Heart left ventricle (tissue), 16 donors: ENCODE measurements around the gene GRP. TPM values are rescaled to one million over a fixed set of nuclear protein-coding genes. Genes with fewer than 3 reads are reported as not detected.

Experiments used
- ATAC-seq, 4 donors: fragments of 200-7000 bp; cut with Tn5 transposase; one replicate each; pipeline ENCODE4 v1.9.1; 2020 to 2022; ENCODE audit warnings: moderate library complexity in 4 of 4, mild to moderate bottlenecking in 3 of 4, moderate number of reproducible peaks in 1 of 4
- DNase-seq, 5 donors: peaks; one replicate each; pipeline ENCODE4 v3.0.0-alpha.2; 2020
- H3K27ac ChIP-seq, 12 donors: fragments of 200-600 bp; sonication (generic) in 4 of 12; one replicate each; pipeline versions ENCODE4 v1.5.0 to v1.8.0; 2016 to 2022; ENCODE audit warnings: mild to moderate bottlenecking in 2 of 12
- H3K27me3 ChIP-seq, 9 donors: fragments of 200-600 bp; sonication (generic) in 2 of 9; one replicate each; pipeline versions ENCODE4 v1.5.1 to v1.8.0; 2016 to 2022; ENCODE audit warnings: mild to moderate bottlenecking in 3 of 9
- H3K36me3 ChIP-seq, 9 donors: fragments of 200-600 bp; sonication (generic) in 2 of 9; one replicate each; pipeline versions ENCODE4 v1.5.0 to v1.8.0; 2018 to 2022; ENCODE audit warnings: mild to moderate bottlenecking in 2 of 9
- H3K4me1 ChIP-seq, 12 donors: fragments of 200-600 bp; sonication (generic) in 4 of 12; one replicate each; pipeline versions ENCODE4 v1.5.0 to v1.8.0; 2016 to 2022; ENCODE audit warnings: mild to moderate bottlenecking in 3 of 12
- H3K4me3 ChIP-seq, 12 donors: fragments of 200-600 bp; sonication (generic) in 4 of 12; one replicate each; pipeline versions ENCODE4 v1.5.0 to v1.8.0; 2017 to 2022; ENCODE audit warnings: mild to moderate bottlenecking in 9 of 12, moderate library complexity in 4 of 12
- H3K9me3 ChIP-seq, 12 donors: fragments of 200-600 bp; sonication (generic) in 4 of 12; one replicate each; pipeline versions ENCODE4 v1.5.0 to v1.8.0; 2016 to 2022; ENCODE audit warnings: mild to moderate bottlenecking in 1 of 12
- POLR2A ChIP-seq, 2 donors: fragments of 450-650 bp; IDR thresholded peaks; one replicate each; pipeline ENCODE4 v1.6.1; 2017; ENCODE audit warnings: antibody characterized with exemption in 2 of 2, mild to moderate bottlenecking in 2 of 2, moderate library complexity in 2 of 2
- WGBS, 4 donors: extraction: QIAGEN DNeasy Blood & Tissue Kit in 2 of 4; methylation state at CpG; one replicate each; pipeline versions ENCODE4 v1.1.5 to v1.1.7; 2013 to 2018; 5-methylcytosine and 5-hydroxymethylcytosine counted together
- intact Hi-C, 10 donors: fragments of 100-400 bp; cut with DNase I; formaldehyde crosslinking; loops; one replicate each; pipeline versions ENCODE4 v1.11.1 to v1.14.2; 2022
- polyA plus RNA-seq, 2 donors: library from polyadenylated mRNA; stranded (reverse); fragments of 200-250 nt; gene quantifications; one replicate each; pipeline ENCODE4 v1.2.3, GENCODE V29; 2013
- total RNA-seq, 9 donors: library from RNA; depleted of rRNA in 2 of 9; stranded (reverse); fragments of >200 nt in 2 of 9; fragmentation: NEBNext Ultra II Directional in 3 of 9; extraction: Animal tissue kit (Norgen Biotek cat#: 25700) in 3 of 9; gene quantifications; one replicate each; pipeline versions ENCODE4 v1.1.0 to v1.2.4, GENCODE V29; 2016 to 2023
- TF ChIP-seq, protein P1 (sequence below), 12 donors: fragments of 200-600 bp; sonication (generic) in 4 of 12; IDR thresholded peaks; one replicate each; pipeline versions ENCODE4 v1.5.0 to v1.8.0; 2018 to 2022; ENCODE audit warnings: antibody characterized with exemption in 12 of 12, mild to moderate bottlenecking in 5 of 12
- donor health status: ischemic (EF 13 %, LVEDD 7.1; RV severe dilation, severe dysfunction).
- donor health status: healthy with polysubstance abuse.
- donor health status: DM: no; HTN: yes; CAD: no.
- donor health status: DM: no; HTN: no; CAD: no.
- donor health status: ischemic (EF 25% LVEDD 6.9; RV normal size, moderate dysfunction).
- donor health status: ischemic (EF 25% LVEDD 5.7; RV mildly dilated, moderate dysfunction).
- donor health status: healthy.
- donor health status: DM: yes; HTN: yes; CAD: no.
- donor health status: ischemic (EF 35%, LVEDD 5.7; RV mildly dilated, moderate dysfunction).
- donor health status: nonischemic (EF 11% LVEDD 7.7; RV severe dilation, severe dysfunction).
- donor health status: DM: yes; HTN: yes; CAD: no.
- donor health status: PGD.
- donor health status: ischemic (EF 29% LVEDD 5.4; RV normal size, mild dysfunction).
- donor health status: nonischemic (EF 23%, LVEDD 6.1; RV moderate dilation, normal function).

The GRP gene
- total and polyA plus RNA-seq, 11 donors: not detected

DNA sequence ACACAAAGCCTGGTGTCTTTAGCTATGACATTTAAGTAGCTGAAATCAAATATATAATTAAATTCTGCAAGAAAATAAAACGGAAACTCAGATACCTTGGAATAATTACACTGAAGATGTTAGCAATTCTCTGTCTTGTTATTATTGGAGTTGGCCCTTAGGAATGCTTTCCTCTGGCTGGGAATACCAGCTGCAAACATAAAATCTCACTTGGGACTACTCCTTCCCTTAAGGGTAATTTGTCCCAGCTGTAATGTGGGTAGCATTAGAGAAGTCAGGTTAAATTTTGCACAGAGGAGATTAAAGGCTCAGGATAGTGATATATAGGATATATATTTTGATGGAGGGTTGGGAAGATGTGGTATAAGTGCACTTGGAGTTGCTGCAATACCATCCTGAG is 37.3 kb upstream of the GRP start:
- no peak for DNase-seq
- Histone ChIP-seq H3K9me3 (no peaks in the 10 kb centered on the region), H3K27me3 (peaks cover 0 to 7% (median 0%) of the 10 kb centered on the region in 9 donors), H3K4me3 (no peak overlapping the region), H3K36me3 (no peaks in the 10 kb centered on the region), H3K4me1 (no peaks in the 10 kb centered on the region), H3K27ac (no peak overlapping the region)
- intact Hi-C loops: loop anchor here in 1 of 10 donors (10.0 kb wide), 1 partner anchor 88 kb away; no protein-coding TSS in a partner anchor
- no peak for ATAC-seq
- TF ChIP-seq POLR2A (IDR thresholded peaks at IDR 0.05): no peak
- TF ChIP-seq, protein P1, sequence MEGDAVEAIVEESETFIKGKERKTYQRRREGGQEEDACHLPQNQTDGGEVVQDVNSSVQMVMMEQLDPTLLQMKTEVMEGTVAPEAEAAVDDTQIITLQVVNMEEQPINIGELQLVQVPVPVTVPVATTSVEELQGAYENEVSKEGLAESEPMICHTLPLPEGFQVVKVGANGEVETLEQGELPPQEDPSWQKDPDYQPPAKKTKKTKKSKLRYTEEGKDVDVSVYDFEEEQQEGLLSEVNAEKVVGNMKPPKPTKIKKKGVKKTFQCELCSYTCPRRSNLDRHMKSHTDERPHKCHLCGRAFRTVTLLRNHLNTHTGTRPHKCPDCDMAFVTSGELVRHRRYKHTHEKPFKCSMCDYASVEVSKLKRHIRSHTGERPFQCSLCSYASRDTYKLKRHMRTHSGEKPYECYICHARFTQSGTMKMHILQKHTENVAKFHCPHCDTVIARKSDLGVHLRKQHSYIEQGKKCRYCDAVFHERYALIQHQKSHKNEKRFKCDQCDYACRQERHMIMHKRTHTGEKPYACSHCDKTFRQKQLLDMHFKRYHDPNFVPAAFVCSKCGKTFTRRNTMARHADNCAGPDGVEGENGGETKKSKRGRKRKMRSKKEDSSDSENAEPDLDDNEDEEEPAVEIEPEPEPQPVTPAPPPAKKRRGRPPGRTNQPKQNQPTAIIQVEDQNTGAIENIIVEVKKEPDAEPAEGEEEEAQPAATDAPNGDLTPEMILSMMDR (IDR thresholded peaks at IDR 0.05): no peak
- 86 to 90% (median 88%) methylated on average over 1 of the region's 1 CpG for WGBS, 4 donors

DNA sequence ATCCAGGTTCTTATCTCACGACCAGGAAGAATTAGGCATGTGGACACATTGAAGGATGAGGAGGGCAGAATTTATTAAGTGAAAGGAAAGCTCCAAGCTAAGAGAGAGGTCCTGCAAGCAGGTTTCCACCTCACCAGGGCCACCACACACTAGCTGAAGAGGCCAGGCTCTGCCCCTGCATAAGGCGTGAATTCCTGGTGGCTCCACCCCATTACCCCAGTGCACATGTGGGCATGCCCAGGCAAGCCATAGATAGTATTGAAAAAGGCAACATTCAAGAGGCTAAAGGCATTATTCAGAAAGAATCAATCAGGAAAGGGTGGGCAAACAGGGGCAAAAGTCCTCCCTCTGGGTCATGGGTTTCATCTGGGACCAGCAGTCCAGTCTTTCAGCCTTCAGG is 30.9 kb upstream of the GRP start:
- WGBS, 4 donors: 82 to 95% (median 86%) methylated on average over 2 of the region's 2 CpGs
- no peak for DNase-seq
- no peak overlapping the region for H3K27ac ChIP-seq
- ATAC-seq: no peak
- H3K9me3 ChIP-seq: no peaks in the 10 kb centered on the region
- H3K4me3 ChIP-seq: no peak overlapping the region
- intact Hi-C loops: loop anchor here in 1 of 10 donors (10.0 kb wide), 1 partner anchor 94 kb away; no protein-coding TSS in a partner anchor
- H3K4me1 ChIP-seq: no peaks in the 10 kb centered on the region
- no peaks in the 10 kb centered on the region for H3K36me3 ChIP-seq
- H3K27me3 ChIP-seq: no peaks in the 10 kb centered on the region
- TF ChIP-seq, protein P1 (IDR thresholded peaks at IDR 0.05): no peak
- no peak for TF ChIP-seq POLR2A (IDR thresholded peaks at IDR 0.05)

DNA sequence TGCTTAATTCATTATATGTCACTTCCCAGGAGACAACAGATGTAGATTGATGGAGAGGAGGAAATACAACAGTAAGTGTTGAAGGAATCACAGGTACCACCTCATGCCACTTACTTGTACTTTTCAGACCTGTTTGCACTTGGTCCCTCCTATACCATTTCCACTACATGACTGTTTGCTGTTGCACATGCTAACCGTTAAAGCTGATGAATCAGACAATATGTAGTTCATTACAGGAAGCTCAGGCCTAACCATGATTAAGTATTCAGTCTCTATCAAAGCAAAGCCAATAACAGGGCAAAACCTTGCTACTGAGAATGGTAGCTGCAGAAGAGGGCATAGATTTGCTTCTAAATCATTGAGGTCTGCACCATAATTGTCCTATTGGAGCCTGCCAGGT is 30.2 kb upstream of the GRP start:
- Histone ChIP-seq H3K9me3 (no peaks in the 10 kb centered on the region), H3K4me3 (no peak overlapping the region), H3K27me3 (no peaks in the 10 kb centered on the region), H3K36me3 (no peaks in the 10 kb centered on the region), H3K27ac (no peak overlapping the region), H3K4me1 (no peaks in the 10 kb centered on the region)
- intact Hi-C loops: loop anchor here in 2 of 10 donors (10.0 kb wide), 2 partner anchors 85 to 95 kb away; no protein-coding TSS in a partner anchor
- TF ChIP-seq, protein P1 (IDR thresholded peaks at IDR 0.05): no peak
- TF ChIP-seq POLR2A (IDR thresholded peaks at IDR 0.05): no peak
- no peak for ATAC-seq
- 71 to 81% (median 76%) methylated on average over 1 of the region's 1 CpG for WGBS, 4 donors
- DNase-seq: no peak

DNA sequence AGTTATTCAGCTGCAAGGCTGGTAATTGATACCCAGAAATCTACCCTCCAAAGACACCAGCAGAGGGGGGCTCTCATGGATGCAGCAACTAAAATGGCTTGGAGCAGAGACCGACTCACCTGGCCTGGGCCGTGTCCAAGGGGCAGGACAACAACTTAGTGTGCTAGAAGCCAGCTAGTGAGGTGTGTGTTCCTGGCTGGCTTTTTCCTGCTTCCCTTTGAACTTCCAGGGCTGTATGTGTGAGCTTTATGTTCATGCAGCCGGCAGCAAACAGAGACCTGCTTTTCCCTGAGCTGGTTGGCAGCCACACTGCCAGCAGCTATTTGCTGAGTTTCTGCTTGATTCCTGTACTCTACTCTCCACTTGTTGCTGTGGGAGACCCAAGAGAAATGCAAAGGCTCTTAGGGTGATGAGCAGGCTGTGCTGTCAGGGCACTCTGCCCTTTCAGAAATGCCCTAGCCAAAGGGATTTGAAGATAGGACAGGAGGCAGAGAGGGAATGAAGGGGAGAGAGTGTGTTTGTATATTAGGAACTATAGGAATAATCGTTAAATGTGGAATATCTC is 23.7 kb upstream of the GRP start:
- ATAC-seq: no peak
- H3K4me1 ChIP-seq: no peaks in the 10 kb centered on the region
- H3K36me3 ChIP-seq: no peaks in the 10 kb centered on the region
- no peaks in the 10 kb centered on the region for H3K9me3 ChIP-seq
- intact Hi-C loops: loop anchor here in 1 of 10 donors (10.0 kb wide), 1 partner anchor 91 kb away; no protein-coding TSS in a partner anchor
- no peak for DNase-seq
- 67 to 78% (median 73%) methylated on average over 4 of the region's 4 CpGs for WGBS, 4 donors
- no peak overlapping the region for H3K27ac ChIP-seq
- TF ChIP-seq, protein P1 (IDR thresholded peaks at IDR 0.05): no peak
- no peak for TF ChIP-seq POLR2A (IDR thresholded peaks at IDR 0.05)
- peaks cover 0 to 12% (median 0%) of the 10 kb centered on the region in 9 donors for H3K27me3 ChIP-seq
- no peak overlapping the region for H3K4me3 ChIP-seq
